Superior temporal gyrus (tissue), 1 donor: Measurements from ENCODE around the gene COL6A3.

Experiments used
- DNase-seq: peaks from one replicate; pipeline ENCODE4 v3.0.0-alpha.2; 2016; ENCODE audit errors: extremely low spot score

COL6A3 gene

GRCh38 chr2:237440819-237441281 lies 26.9 kb upstream of the COL6A3 start:
- no peak for DNase-seq

GRCh38 chr2:237438080-237438940 lies 24.3 kb upstream of the COL6A3 start:
- no peak for DNase-seq

- DNase-seq = no peak
Measured at GRCh38 chr2:237437566-237437965, 23.6 kb upstream of the COL6A3 start.

DNA sequence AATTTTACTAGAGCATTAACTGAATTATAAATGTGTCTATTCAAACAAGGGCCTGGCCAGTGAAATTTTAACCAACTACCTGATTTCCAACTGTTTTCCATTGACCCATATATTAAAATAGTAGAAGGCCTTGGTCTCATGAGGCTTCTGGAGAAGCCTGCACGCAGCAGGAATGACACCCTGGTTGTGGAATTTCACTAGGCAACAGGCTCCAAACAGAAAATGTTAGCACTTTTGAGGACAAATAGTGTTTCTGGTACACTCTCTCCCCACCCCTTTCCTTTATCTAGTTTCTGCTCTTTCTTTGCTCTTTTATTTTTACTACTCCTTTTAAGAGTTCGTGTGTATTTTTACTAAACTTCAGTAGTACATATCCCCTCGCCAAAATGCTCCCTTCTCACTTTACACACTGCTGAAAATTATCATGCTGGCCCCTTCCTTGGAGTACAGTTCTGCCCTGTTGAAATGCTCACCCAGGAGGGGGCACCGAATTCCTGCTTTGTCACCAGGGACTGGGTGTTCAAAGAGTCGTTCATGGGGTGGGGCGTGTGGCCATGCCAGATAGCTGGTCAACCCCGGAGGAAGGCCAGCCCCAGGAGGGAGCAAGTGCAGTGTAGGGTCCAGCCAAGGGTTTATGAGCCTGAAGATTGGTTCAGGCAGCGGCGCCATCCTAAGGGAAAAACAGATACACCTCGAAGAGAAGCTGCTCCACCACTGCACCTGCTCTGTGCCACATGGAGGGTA lies 22.1 kb upstream of the COL6A3 start:
- DNase-seq = no peak

DNA sequence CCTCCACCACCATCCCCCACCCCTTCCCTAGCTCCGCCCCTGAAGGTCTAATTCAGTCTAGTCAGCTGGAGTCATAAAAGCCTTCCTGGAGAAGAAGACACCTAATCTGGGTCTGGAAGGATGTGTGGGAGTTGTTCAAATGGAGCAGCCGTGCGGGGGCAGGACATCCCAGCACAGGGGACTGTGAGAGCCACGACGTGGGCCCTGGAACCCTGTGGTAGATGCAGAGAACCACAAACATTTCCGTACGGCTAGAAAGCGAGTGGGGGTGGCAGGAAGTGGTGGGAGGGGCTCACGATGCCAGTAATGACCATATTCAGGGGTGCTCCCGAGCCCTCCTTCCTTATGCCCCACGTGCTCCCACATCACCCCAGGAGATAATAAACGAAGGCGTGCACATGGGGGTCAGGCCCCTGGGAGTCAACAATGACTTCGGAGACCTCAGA lies 20.9 kb upstream of the COL6A3 start:
- DNase-seq = peak; percentile 38

DNA sequence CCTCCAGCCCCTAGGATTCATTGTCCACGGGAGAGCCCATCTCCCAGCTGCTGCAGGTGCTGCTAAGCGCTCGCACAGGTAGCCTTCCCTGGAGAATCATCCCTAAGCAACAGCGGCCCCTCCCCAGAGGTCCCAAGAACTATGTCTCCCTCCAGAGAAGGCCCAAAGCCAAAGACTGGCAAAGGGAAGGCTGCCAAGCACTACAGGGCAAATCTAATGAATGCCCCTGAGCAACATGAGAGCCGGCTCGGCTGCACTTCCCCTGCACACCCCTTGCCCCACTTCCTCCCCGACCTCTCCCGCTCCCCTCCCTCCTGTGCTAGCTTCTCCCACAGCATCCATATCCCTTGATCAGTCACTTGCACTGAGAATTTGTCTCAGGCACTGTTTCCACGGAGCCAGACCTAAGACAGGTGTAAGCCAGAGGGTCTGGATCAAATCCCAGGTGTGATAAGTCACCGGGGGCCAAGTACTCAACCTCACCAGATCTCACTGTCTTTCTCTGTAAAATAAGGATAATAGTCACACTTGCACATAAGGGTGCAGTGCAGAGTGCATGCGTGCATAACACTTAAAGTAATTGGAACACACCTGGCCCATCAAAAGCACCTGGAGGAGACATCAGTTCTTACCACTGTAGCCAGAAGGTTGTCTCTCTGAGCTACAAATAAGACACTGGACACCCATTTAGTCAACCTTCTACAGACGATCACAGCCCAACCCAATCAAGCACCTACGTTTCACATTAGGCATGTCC lies 20.1 kb upstream of the COL6A3 start:
- DNase-seq = no peak

DNA sequence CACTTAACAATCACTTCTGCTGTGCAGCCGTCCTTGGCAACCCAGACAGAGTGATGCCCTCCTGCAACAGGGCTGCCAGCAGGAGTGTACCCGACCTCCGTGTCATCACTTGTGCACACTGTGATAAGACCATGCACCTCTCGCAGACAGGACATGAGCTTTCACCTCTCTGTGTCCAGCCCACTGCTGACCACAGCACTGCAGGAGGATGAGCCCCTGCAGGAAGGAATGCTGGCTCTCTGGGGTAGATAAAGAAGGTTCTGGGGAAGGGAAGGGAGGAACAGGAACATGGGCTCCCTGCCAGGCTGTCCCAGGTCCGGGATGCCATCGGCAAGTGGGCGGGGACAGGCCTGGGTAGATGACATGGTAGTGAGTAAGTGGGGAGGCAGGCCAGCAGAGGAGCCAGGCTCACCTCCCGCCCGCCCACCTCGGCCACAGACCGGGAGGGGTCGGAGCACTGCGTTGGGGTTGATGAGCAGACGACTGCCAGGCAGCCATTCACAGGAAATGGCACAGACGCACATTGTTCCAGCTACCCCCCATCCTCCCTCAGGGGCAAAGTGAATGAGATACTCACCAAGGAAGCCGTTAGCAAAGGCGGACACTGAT lies 18.6 kb upstream of the COL6A3 start:
- no peak for DNase-seq

- DNase-seq = no peak
Measured at GRCh38 chr2:237431837-237432236, 17.9 kb upstream of the COL6A3 start.

- DNase-seq = no peak
Measured at GRCh38 chr2:237431372-237431771, 17.4 kb upstream of the COL6A3 start.

DNA sequence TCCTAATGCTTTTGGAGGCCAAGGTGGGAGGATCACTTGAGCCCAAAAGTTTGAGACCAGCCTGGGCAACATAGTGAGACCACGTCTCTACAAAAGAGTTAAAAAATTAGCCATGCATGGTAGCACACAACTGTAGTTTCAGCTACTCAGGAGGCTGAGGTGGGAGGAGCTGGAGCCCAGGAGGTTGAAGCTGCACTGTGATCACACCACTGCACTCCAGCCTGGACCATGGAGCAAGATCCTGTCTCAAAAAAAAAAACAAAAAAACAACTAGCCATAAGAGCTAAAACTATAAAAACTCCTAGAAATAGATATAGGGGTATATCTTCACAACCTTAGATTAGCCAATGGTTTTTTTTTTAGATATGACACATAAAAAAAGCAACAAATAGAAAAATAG lies 16.9 kb upstream of the COL6A3 start:
- DNase-seq = no peak

GRCh38 chr2:237429753-237430152 lies 15.8 kb upstream of the COL6A3 start:
- no peak for DNase-seq

DNA sequence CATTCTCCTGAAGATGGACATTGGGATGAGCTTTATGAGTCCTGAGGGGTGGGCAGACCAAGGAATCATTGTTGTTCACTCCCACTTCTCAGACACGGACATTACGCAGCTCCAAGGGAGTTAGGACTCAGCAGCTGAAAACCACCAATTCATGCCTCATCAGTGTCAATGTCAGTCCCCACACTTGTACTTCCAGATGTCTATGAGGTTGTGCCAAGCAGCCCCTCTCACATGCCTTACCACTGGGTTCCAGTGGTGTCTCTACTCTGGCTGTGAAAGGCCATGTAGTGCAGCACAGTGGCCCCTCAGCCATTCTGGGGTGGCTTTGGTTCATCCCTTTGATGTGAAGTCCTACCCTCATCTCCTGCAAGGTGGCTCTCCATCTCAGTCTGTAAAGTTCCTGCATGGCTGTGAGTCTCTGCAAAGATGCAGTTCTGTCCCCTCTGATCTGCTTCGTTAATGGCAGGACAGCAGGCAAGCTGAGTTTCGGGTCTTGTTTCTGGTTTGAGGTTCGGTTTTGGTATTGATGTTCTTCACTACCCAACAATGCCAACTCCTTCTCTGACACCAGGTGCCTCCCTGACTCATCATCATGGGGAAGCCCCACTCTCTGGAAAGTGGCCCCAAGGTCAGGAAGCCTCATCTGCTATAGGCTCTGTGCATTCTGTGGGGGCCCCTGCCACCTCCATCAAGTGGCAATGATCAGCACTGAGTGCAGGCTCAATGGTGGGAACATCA lies 14.0 kb upstream of the COL6A3 start:
- DNase-seq = no peak

DNA sequence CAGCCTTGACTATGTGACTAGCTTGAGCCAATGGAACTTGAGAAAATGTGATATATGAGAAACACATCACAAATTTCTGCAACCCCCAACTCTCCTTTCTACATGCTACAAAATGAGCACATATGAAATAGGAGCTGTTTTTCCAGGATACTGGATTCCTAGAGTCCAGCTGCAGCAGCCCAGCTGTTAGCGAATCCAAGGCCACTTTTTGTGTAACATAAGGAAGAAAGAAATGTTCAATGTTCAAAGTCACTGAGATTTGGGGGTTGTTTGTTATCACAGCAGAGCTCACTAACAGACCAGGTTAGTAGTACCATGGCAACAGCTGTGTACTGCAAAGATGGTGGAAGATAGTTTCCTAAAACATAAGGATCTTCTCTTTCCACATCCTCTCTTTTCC lies 12.6 kb upstream of the COL6A3 start:
- no peak for DNase-seq

GRCh38 chr2:237425320-237425719 lies 11.4 kb upstream of the COL6A3 start:
- DNase-seq = no peak

DNA sequence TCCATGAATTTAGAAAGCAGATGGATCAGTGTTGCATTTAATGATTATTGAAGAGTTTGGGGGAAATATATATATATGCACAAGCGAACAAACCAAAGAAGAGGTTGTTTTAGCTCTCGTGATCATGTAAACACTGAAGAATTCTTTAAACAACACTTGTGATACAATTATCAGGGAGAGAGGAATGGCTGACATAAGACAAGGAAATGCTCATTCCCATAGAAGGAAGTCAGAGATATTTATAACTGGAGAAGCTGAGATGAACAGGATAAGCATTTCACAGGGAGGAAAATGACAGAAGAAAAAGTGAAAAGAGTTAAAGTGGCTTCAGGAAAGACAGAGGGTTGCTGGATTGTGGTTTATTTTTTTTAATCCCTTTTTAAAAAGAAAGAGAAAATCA lies 10.6 kb upstream of the COL6A3 start:
- no peak for DNase-seq

DNA sequence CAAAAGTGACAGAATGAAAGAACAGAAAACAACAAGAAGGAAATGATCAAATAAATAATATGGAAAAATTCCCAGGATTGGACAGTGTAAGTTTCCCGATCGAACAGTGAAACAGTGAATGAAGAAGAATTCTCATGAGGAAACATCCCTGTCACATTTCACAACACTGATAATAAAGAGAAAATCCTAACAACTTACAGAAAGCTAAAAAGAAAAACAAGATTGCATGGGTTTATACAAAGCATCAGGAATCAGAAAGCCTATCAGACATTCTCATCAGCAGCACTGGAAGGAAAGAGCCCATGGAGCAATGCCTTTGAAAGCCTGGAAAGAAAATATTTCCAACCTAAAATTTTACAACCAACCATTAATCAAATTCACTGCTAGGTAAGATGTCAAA lies 9.9 kb upstream of the COL6A3 start:
- no peak for DNase-seq

- DNase-seq = no peak
Measured at GRCh38 chr2:237422309-237422708, 8.3 kb upstream of the COL6A3 start.

DNA sequence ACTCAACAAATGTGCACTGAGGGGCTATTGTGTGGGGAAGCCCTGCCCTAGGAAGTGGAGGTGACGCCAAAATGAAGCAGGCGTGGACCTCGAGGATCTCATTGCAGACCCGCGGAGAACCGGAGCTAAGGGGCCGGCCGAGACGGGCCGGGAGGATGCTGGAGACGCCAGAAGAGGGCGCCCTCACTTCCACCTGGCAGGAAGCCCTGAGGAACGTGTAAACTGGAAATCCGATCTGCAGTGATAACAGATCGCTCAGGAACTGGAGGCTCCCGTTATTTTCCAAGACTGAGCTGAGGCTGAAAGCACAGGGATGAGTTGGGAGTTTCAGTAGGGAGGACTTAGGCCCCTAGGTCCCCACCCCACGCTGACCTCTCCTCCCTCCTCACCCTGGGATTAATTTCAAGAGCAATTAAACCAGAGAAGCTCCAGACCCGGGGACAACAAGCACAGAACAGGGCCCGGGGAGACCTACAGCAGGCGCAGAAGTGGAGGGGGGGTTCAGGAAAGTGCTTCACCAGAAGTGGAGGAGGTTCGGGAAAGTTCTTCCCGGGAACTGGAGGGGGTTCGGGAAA lies 7.7 kb upstream of the COL6A3 start:
- peak; percentile 65 for DNase-seq

GRCh38 chr2:237418300-237418699 lies 4.3 kb upstream of the COL6A3 start:
- DNase-seq = no peak

GRCh38 chr2:237412988-237413776 lies 782 bp downstream of the COL6A3 start:
- DNase-seq = no peak
